ENCODE results near the gene CWC22. TPM values are rescaled to one million over a fixed set of nuclear protein-coding genes. Genes with fewer than 3 reads are reported as not detected.

The CWC22 gene
- total and polyA plus RNA-seq, 2 of the 8 experiments (the other 6 are each of a cell fraction or from before 2014, with no cell fraction given), result 3.7 to 34.0 TPM

GRCh38 chr2:179952658-179953057 is 54.4 kb downstream of the CWC22 start (continued):
- no peak for TF ChIP-seq CHD7 (IDR thresholded peaks at IDR 0.05; ENCODE audit: insufficient replicate concordance, low read length)
- TF ChIP-seq RAD21 (IDR thresholded peaks at IDR 0.05 in 1 of 2, conservative IDR thresholded peaks at IDR 0.05 in 1 of 2; ENCODE audit: low read depth in 2 of 2, low read length in 2 of 2), result no peak
- no peak for TF ChIP-seq MAFK (IDR thresholded peaks at IDR 0.05; ENCODE audit: low read depth, low read length)
- no peak for TF ChIP-seq ATF3 (IDR thresholded peaks at IDR 0.05; ENCODE audit: insufficient read depth, low read depth, low read length)
- no peak for TF ChIP-seq FOSL1 (IDR thresholded peaks at IDR 0.05; ENCODE audit: insufficient read depth, low read depth, low read length)
- no peak for TF ChIP-seq SP4 (IDR thresholded peaks at IDR 0.05; ENCODE audit: low read length)

Data from H1 (cell line).